AG09319 (cell line): Measurements from ENCODE around the gene TMTC2.

Experiments used
- DNase-seq: peaks from one replicate; pipeline ENCODE4 v3.0.0-alpha.2; 2010; ENCODE audit warnings: low read depth; ENCODE audit errors: extremely low read depth
- TF ChIP-seq, protein P1 (sequence below): IDR thresholded peaks from 2 replicates; pipeline ENCODE4 v1.5.1; 2011; ENCODE audit warnings: low read depth, mild to moderate bottlenecking, inconsistent platforms, low read length, moderate library complexity

Gene TMTC2

DNA sequence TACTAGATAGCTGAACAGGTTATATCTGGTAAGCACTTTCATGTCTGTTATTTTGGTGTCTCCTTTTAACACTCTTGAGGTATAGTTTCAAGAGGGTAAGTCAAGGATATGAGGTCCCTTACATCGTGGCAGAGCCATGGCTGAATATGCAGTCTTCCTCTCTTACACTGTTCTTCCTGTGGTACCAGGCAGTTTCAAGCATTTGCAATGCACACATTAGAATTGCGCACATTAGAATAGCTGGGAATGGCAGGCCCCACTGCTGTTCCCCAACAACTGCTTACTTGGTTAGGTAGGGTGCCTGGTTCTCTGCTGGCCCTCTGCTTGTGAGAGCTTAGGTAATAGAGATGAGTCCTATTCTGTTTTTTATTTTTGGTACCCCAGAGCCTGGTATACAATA is 41.2 kb downstream of the TMTC2 start:
- TF ChIP-seq, protein P1, sequence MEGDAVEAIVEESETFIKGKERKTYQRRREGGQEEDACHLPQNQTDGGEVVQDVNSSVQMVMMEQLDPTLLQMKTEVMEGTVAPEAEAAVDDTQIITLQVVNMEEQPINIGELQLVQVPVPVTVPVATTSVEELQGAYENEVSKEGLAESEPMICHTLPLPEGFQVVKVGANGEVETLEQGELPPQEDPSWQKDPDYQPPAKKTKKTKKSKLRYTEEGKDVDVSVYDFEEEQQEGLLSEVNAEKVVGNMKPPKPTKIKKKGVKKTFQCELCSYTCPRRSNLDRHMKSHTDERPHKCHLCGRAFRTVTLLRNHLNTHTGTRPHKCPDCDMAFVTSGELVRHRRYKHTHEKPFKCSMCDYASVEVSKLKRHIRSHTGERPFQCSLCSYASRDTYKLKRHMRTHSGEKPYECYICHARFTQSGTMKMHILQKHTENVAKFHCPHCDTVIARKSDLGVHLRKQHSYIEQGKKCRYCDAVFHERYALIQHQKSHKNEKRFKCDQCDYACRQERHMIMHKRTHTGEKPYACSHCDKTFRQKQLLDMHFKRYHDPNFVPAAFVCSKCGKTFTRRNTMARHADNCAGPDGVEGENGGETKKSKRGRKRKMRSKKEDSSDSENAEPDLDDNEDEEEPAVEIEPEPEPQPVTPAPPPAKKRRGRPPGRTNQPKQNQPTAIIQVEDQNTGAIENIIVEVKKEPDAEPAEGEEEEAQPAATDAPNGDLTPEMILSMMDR: no peak
- DNase-seq: no peak

DNA sequence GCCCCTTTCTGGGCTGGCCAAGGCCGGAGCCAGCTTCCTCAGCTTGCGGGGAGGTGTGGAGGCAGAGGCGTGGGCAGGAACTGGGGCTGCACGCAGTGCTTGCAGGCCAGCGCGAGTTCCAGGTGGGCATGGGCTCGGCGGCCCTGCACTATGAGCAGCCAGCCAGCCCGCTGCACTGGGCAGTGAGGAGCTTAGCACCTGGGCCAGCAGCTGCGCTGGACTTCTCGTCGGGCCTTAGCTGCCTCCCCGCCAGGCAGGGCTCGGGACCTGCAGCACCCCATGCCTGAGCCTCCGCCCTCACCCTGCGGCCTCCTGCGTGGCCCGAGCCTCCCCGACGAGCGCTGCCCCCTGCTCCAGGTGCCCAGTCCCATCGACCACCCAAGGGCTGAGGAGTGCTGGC is 42.0 kb downstream of the TMTC2 start:
- DNase-seq: no peak
- TF ChIP-seq, protein P1: no peak

DNA sequence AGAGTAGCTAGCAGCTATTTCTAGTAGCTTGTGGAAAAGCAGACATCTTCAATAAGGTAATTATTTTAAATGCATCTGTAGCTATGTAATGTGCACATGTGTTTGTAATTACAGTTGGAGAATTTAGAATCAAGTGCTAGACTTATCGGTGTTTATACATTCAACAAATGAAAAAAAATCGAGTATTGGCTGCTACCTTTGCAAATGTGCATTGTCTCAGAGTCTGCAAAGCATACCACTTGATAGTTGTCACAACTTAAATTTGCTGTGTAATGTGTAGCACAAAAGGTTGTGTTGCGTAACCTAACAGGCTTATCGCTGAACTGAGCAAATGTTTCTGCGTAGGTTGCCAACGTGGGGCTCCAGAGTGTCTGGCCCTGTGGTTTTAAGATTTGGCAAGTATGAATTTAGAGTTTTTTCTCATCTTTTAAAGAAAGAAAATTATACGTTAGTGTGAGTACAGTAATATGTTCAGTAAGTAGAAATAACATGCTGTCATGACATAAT is 44.3 kb downstream of the TMTC2 start:
- TF ChIP-seq, protein P1: no peak
- peak; percentile 50 for DNase-seq

- TF ChIP-seq, protein P1: no peak
- DNase-seq: peak; percentile 8
Measured at GRCh38 chr12:82740129-82741000, 53.7 kb downstream of the TMTC2 start.

DNA sequence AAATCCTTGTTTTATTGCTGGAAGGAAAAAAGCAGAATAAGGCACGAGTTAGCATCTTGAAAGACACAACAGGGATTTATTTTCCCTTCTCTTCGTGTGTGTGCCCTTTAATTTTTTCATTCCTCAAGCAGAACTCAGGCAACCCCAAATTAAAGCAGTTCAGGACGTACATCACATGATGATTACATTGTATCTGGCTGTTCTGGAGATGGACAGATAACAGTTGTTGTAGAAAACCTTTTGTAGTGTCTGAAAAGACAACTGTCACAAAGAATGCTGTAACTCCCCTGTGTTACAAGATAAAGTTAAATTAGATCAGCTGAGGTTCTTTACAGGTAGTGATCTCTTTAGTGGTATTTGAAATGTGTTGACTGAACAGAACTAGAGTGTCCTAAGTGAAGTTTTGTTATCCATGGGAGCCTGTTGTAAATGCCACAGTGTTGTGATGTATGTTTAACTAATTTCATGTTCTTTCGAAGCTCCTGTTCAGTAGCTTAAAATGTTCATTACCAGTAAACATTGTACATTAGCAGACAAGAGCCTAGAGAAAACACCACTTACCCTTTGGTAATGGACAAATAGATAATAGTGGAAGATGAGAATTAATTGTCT is 58.5 kb downstream of the TMTC2 start:
- DNase-seq: no peak
- TF ChIP-seq, protein P1: no peak

GRCh38 chr12:82745807-82746206 is 59.1 kb downstream of the TMTC2 start:
- DNase-seq: no peak
- TF ChIP-seq, protein P1: no peak

DNA sequence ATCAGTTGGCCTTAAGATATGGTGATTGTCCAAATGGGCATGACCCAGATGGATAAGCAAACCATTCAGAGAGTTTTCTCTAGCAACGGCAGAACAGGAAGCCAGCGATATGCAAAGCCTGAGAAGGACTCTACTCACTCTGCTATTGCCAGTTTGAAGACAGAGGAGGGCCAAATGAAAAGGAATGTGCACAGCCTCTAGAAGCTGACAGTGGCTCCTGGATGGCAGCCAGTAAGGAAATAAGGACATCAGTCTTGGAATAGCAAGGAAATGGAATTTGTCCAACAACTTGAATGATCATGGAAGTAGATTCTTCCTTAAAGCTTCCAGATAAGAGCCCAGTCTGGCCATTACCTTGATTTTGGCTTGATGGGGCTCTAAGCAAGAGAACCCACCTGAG is 60.0 kb downstream of the TMTC2 start:
- TF ChIP-seq, protein P1: no peak
- no peak for DNase-seq
